Testis (tissue), 2 donors: ENCODE data around the gene SCFD2.

Source experiments
- POLR2A ChIP-seq: fragments of 450-650 bp; IDR thresholded peaks from one replicate; pipeline ENCODE4 v1.6.1; 2017; ENCODE audit warnings: antibody characterized with exemption, mild to moderate bottlenecking, moderate library complexity
- TF ChIP-seq, protein P1 (sequence below), 3 experiments: fragments of 450-650 bp in 2 of 3; fragments of 200-600 bp in 1 of 3; sonication (generic) in 1 of 3; IDR thresholded peaks; one replicate each; pipeline ENCODE4 v1.5.1; 2016 to 2019; ENCODE audit warnings: antibody characterized with exemption in 3 of 3, mild to moderate bottlenecking in 2 of 3, moderate library complexity in 1 of 3

DNA sequence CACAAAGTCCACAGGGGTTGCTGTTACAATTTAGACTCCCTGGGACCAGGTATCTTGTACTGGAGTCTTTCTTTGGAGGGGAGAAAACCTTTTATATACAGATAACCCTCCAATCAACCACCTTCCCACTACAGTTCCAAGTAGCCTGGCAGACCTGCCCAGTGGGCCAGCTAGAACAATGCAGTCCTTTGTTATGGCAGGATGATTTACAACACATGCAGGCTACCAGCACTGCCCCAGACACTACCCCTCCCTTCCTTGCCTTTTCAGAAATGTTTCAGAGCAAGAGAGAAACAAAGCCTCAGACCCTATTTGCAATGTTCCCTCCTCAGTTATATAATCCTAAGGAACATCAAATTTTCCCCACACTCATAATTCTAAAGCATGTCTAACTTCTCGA lies 492.7 kb downstream of the SCFD2 start:
- TF ChIP-seq, protein P1, sequence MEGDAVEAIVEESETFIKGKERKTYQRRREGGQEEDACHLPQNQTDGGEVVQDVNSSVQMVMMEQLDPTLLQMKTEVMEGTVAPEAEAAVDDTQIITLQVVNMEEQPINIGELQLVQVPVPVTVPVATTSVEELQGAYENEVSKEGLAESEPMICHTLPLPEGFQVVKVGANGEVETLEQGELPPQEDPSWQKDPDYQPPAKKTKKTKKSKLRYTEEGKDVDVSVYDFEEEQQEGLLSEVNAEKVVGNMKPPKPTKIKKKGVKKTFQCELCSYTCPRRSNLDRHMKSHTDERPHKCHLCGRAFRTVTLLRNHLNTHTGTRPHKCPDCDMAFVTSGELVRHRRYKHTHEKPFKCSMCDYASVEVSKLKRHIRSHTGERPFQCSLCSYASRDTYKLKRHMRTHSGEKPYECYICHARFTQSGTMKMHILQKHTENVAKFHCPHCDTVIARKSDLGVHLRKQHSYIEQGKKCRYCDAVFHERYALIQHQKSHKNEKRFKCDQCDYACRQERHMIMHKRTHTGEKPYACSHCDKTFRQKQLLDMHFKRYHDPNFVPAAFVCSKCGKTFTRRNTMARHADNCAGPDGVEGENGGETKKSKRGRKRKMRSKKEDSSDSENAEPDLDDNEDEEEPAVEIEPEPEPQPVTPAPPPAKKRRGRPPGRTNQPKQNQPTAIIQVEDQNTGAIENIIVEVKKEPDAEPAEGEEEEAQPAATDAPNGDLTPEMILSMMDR (IDR thresholded peaks at IDR 0.05): no peak
- no peak for TF ChIP-seq POLR2A
